ENCODE results near the gene ADCY2. TPM values are rescaled to one million over a fixed set of nuclear protein-coding genes. Genes with fewer than 3 reads are reported as not detected.
A peak's percentile ranks its signal among the peaks of the same experiment; 100 is the strongest.

The ADCY2 gene
- total RNA-seq, 2 donors from 2014 or later = not detected

- Mint-ChIP-seq H3K4me1 (no peaks in the 10 kb centered on the region), H3K27me3 (peaks cover 19% of the 10 kb centered on the region), H3K4me3 (no peak overlapping the region), H3K9me3 (no peaks in the 10 kb centered on the region), H3K27ac (no peak overlapping the region), H3K36me3 (ENCODE audit: low read depth) (no peaks in the 10 kb centered on the region)
- ATAC-seq (replicated peaks) = no peak
These were observed 406.9 kb downstream of the ADCY2 start for GRCh38 chr5:7802855-7803254.

GRCh38 chr5:7803937-7804336 lies 408.0 kb downstream of the ADCY2 start:
- ATAC-seq (replicated peaks) = no peak
- H3K4me3 Mint-ChIP-seq = no peak overlapping the region
- no peaks in the 10 kb centered on the region for H3K36me3 Mint-ChIP-seq (ENCODE audit: low read depth)
- no peak overlapping the region for H3K27ac Mint-ChIP-seq
- no peaks in the 10 kb centered on the region for H3K4me1 Mint-ChIP-seq
- no peaks in the 10 kb centered on the region for H3K9me3 Mint-ChIP-seq
- H3K27me3 Mint-ChIP-seq = peaks cover 19% of the 10 kb centered on the region

GRCh38 chr5:7805379-7805778 lies 409.4 kb downstream of the ADCY2 start:
- Mint-ChIP-seq H3K4me3 (no peak overlapping the region), H3K9me3 (no peaks in the 10 kb centered on the region), H3K36me3 (ENCODE audit: low read depth) (no peaks in the 10 kb centered on the region), H3K27ac (no peak overlapping the region), H3K27me3 (peaks cover 22% of the 10 kb centered on the region), H3K4me1 (no peaks in the 10 kb centered on the region)
- no peak for ATAC-seq (replicated peaks)

GRCh38 chr5:7808998-7809397 lies 413.1 kb downstream of the ADCY2 start:
- H3K36me3 Mint-ChIP-seq (ENCODE audit: low read depth) = no peaks in the 10 kb centered on the region
- H3K9me3 Mint-ChIP-seq = no peaks in the 10 kb centered on the region
- H3K4me3 Mint-ChIP-seq = no peak overlapping the region
- ATAC-seq (replicated peaks) = no peak
- no peak overlapping the region for H3K27ac Mint-ChIP-seq
- no peaks in the 10 kb centered on the region for H3K4me1 Mint-ChIP-seq
- peaks cover 29% of the 10 kb centered on the region for H3K27me3 Mint-ChIP-seq

- Mint-ChIP-seq H3K36me3 (ENCODE audit: low read depth) (no peaks in the 10 kb centered on the region), H3K27me3 (peaks cover 37% of the 10 kb centered on the region), H3K27ac (no peak overlapping the region), H3K4me3 (no peak overlapping the region), H3K4me1 (no peaks in the 10 kb centered on the region), H3K9me3 (no peaks in the 10 kb centered on the region)
- ATAC-seq (replicated peaks) = no peak
These were observed 415.8 kb downstream of the ADCY2 start for GRCh38 chr5:7811715-7812114.

GRCh38 chr5:7813007-7813406 lies 417.1 kb downstream of the ADCY2 start:
- no peak for ATAC-seq (replicated peaks)
- peaks cover 37% of the 10 kb centered on the region for H3K27me3 Mint-ChIP-seq
- no peaks in the 10 kb centered on the region for H3K4me1 Mint-ChIP-seq
- no peaks in the 10 kb centered on the region for H3K9me3 Mint-ChIP-seq
- no peak overlapping the region for H3K4me3 Mint-ChIP-seq
- H3K27ac Mint-ChIP-seq = no peak overlapping the region
- H3K36me3 Mint-ChIP-seq (ENCODE audit: low read depth) = no peaks in the 10 kb centered on the region

GRCh38 chr5:7813576-7813975 lies 417.6 kb downstream of the ADCY2 start:
- peaks cover 36% of the 10 kb centered on the region for H3K27me3 Mint-ChIP-seq
- no peak overlapping the region for H3K27ac Mint-ChIP-seq
- no peak overlapping the region for H3K4me3 Mint-ChIP-seq
- no peak for ATAC-seq (replicated peaks)
- no peaks in the 10 kb centered on the region for H3K4me1 Mint-ChIP-seq
- H3K9me3 Mint-ChIP-seq = no peaks in the 10 kb centered on the region
- H3K36me3 Mint-ChIP-seq (ENCODE audit: low read depth) = no peaks in the 10 kb centered on the region

- ATAC-seq (replicated peaks) = no peak
- Mint-ChIP-seq H3K4me3 (no peak overlapping the region), H3K4me1 (no peaks in the 10 kb centered on the region), H3K9me3 (no peaks in the 10 kb centered on the region), H3K27ac (no peak overlapping the region), H3K36me3 (ENCODE audit: low read depth) (no peaks in the 10 kb centered on the region), H3K27me3 (peaks cover 41% of the 10 kb centered on the region)
These were observed 418.9 kb downstream of the ADCY2 start for GRCh38 chr5:7814816-7815215.

- H3K4me3 Mint-ChIP-seq = no peak overlapping the region
- peaks cover 37% of the 10 kb centered on the region for H3K27me3 Mint-ChIP-seq
- H3K27ac Mint-ChIP-seq = no peak overlapping the region
- H3K9me3 Mint-ChIP-seq = no peaks in the 10 kb centered on the region
- H3K36me3 Mint-ChIP-seq (ENCODE audit: low read depth) = no peaks in the 10 kb centered on the region
- ATAC-seq (replicated peaks) = peak; percentile 82
- no peaks in the 10 kb centered on the region for H3K4me1 Mint-ChIP-seq
These were observed 420.1 kb downstream of the ADCY2 start for GRCh38 chr5:7815892-7816534.

GRCh38 chr5:7816535-7816901 lies 420.6 kb downstream of the ADCY2 start:
- H3K36me3 Mint-ChIP-seq (ENCODE audit: low read depth) = no peaks in the 10 kb centered on the region
- H3K4me3 Mint-ChIP-seq = no peak overlapping the region
- H3K27me3 Mint-ChIP-seq = peaks cover 40% of the 10 kb centered on the region
- no peak for ATAC-seq (replicated peaks)
- H3K9me3 Mint-ChIP-seq = no peaks in the 10 kb centered on the region
- no peak overlapping the region for H3K27ac Mint-ChIP-seq
- H3K4me1 Mint-ChIP-seq = no peaks in the 10 kb centered on the region

GRCh38 chr5:7822449-7822848 lies 426.5 kb downstream of the ADCY2 start:
- peaks cover 36% of the 10 kb centered on the region for H3K27me3 Mint-ChIP-seq
- no peak for ATAC-seq (replicated peaks)
- H3K4me3 Mint-ChIP-seq = no peak overlapping the region
- H3K27ac Mint-ChIP-seq = no peak overlapping the region
- H3K9me3 Mint-ChIP-seq = no peaks in the 10 kb centered on the region
- no peaks in the 10 kb centered on the region for H3K4me1 Mint-ChIP-seq
- no peaks in the 10 kb centered on the region for H3K36me3 Mint-ChIP-seq (ENCODE audit: low read depth)

GRCh38 chr5:7823594-7823993 lies 427.7 kb downstream of the ADCY2 start:
- H3K27me3 Mint-ChIP-seq = peaks cover 38% of the 10 kb centered on the region
- no peak for ATAC-seq (replicated peaks)

GRCh38 chr5:7824995-7825394 lies 429.1 kb downstream of the ADCY2 start:
- no peak overlapping the region for H3K27ac Mint-ChIP-seq
- ATAC-seq (replicated peaks) = no peak
- H3K4me1 Mint-ChIP-seq = no peaks in the 10 kb centered on the region
- H3K9me3 Mint-ChIP-seq = no peaks in the 10 kb centered on the region
- no peak overlapping the region for H3K4me3 Mint-ChIP-seq
- H3K27me3 Mint-ChIP-seq = peaks cover 30% of the 10 kb centered on the region
- no peaks in the 10 kb centered on the region for H3K36me3 Mint-ChIP-seq (ENCODE audit: low read depth)

More at GRCh38 chr5:7823594-7823993, 427.7 kb downstream of the ADCY2 start:
- H3K4me3 Mint-ChIP-seq = no peak overlapping the region
- H3K4me1 Mint-ChIP-seq = no peaks in the 10 kb centered on the region
- H3K36me3 Mint-ChIP-seq (ENCODE audit: low read depth) = no peaks in the 10 kb centered on the region
- no peak overlapping the region for H3K27ac Mint-ChIP-seq
- no peaks in the 10 kb centered on the region for H3K9me3 Mint-ChIP-seq

- Mint-ChIP-seq H3K4me1 (no peaks in the 10 kb centered on the region), H3K27me3 (peaks cover 30% of the 10 kb centered on the region), H3K36me3 (ENCODE audit: low read depth) (no peaks in the 10 kb centered on the region), H3K4me3 (no peak overlapping the region), H3K9me3 (no peaks in the 10 kb centered on the region), H3K27ac (no peak overlapping the region)
- ATAC-seq (replicated peaks) = no peak
These were observed 429.7 kb downstream of the ADCY2 start for GRCh38 chr5:7825630-7826029.

GRCh38 chr5:7827610-7828009 lies 431.7 kb downstream of the ADCY2 start:
- peaks cover 23% of the 10 kb centered on the region for H3K27me3 Mint-ChIP-seq
- H3K36me3 Mint-ChIP-seq (ENCODE audit: low read depth) = no peaks in the 10 kb centered on the region
- no peaks in the 10 kb centered on the region for H3K4me1 Mint-ChIP-seq
- H3K4me3 Mint-ChIP-seq = no peak overlapping the region
- no peaks in the 10 kb centered on the region for H3K9me3 Mint-ChIP-seq
- no peak overlapping the region for H3K27ac Mint-ChIP-seq
- ATAC-seq (replicated peaks) = no peak

GRCh38 chr5:7828269-7828668 lies 432.3 kb downstream of the ADCY2 start:
- no peak for ATAC-seq (replicated peaks)
- no peaks in the 10 kb centered on the region for H3K36me3 Mint-ChIP-seq (ENCODE audit: low read depth)
- H3K27me3 Mint-ChIP-seq = peaks cover 17% of the 10 kb centered on the region
- no peaks in the 10 kb centered on the region for H3K4me1 Mint-ChIP-seq
- H3K9me3 Mint-ChIP-seq = no peaks in the 10 kb centered on the region
- H3K4me3 Mint-ChIP-seq = no peak overlapping the region
- H3K27ac Mint-ChIP-seq = no peak overlapping the region
